ENCODE measurements around the gene GART.

DNA sequence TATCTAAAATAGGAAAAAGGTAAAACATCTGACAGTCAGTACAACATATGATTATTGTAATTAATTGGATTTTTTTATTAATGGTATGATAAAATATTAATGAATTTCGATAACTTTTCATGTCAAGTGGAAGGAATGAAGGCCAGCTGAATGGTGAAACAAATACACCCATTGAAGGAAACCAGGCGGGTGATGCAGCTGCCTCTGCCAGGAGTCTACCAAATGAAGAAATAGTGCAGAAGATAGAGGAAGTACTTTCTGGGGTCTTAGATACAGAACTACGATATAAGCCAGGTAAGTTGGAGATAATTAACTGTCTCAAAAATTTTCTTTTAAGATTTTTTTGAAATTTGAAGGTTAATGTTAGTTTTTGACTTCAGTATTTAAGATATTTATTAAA lies 4.2 kb upstream of the GART start:
- TF ChIP-seq, protein P1, sequence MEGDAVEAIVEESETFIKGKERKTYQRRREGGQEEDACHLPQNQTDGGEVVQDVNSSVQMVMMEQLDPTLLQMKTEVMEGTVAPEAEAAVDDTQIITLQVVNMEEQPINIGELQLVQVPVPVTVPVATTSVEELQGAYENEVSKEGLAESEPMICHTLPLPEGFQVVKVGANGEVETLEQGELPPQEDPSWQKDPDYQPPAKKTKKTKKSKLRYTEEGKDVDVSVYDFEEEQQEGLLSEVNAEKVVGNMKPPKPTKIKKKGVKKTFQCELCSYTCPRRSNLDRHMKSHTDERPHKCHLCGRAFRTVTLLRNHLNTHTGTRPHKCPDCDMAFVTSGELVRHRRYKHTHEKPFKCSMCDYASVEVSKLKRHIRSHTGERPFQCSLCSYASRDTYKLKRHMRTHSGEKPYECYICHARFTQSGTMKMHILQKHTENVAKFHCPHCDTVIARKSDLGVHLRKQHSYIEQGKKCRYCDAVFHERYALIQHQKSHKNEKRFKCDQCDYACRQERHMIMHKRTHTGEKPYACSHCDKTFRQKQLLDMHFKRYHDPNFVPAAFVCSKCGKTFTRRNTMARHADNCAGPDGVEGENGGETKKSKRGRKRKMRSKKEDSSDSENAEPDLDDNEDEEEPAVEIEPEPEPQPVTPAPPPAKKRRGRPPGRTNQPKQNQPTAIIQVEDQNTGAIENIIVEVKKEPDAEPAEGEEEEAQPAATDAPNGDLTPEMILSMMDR (IDR thresholded peaks at IDR 0.05 in 2 of 3, conservative IDR thresholded peaks at IDR 0.05 in 1 of 3; ENCODE audit: control insufficient read depth in 2 of 3, extremely low read depth in 1 of 3, insufficient read depth in 1 of 3, low read depth in 3 of 3, low read length in 3 of 3): no peak
- no peak for TF ChIP-seq HDAC6 (IDR thresholded peaks at IDR 0.05; ENCODE audit: unreplicated experiment)
- no peak for TF ChIP-seq SP1 (IDR thresholded peaks at IDR 0.05; ENCODE audit: low read depth, low read length)
- TF ChIP-seq, protein P2, sequence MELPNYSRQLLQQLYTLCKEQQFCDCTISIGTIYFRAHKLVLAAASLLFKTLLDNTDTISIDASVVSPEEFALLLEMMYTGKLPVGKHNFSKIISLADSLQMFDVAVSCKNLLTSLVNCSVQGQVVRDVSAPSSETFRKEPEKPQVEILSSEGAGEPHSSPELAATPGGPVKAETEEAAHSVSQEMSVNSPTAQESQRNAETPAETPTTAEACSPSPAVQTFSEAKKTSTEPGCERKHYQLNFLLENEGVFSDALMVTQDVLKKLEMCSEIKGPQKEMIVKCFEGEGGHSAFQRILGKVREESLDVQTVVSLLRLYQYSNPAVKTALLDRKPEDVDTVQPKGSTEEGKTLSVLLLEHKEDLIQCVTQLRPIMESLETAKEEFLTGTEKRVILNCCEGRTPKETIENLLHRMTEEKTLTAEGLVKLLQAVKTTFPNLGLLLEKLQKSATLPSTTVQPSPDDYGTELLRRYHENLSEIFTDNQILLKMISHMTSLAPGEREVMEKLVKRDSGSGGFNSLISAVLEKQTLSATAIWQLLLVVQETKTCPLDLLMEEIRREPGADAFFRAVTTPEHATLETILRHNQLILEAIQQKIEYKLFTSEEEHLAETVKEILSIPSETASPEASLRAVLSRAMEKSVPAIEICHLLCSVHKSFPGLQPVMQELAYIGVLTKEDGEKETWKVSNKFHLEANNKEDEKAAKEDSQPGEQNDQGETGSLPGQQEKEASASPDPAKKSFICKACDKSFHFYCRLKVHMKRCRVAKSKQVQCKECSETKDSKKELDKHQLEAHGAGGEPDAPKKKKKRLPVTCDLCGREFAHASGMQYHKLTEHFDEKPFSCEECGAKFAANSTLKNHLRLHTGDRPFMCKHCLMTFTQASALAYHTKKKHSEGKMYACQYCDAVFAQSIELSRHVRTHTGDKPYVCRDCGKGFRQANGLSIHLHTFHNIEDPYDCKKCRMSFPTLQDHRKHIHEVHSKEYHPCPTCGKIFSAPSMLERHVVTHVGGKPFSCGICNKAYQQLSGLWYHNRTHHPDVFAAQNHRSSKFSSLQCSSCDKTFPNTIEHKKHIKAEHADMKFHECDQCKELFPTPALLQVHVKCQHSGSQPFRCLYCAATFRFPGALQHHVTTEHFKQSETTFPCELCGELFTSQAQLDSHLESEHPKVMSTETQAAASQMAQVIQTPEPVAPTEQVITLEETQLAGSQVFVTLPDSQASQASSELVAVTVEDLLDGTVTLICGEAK (IDR thresholded peaks at IDR 0.05; ENCODE audit: borderline replicate concordance): no peak
- TF ChIP-seq, protein P3, sequence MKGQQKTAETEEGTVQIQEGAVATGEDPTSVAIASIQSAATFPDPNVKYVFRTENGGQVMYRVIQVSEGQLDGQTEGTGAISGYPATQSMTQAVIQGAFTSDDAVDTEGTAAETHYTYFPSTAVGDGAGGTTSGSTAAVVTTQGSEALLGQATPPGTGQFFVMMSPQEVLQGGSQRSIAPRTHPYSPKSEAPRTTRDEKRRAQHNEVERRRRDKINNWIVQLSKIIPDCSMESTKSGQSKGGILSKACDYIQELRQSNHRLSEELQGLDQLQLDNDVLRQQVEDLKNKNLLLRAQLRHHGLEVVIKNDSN (IDR thresholded peaks at IDR 0.05; ENCODE audit: borderline replicate concordance, extremely low read length, insufficient read depth, low read depth, low read length): no peak
- TF ChIP-seq FOXK2 (IDR thresholded peaks at IDR 0.05): no peak
- no peak for TF ChIP-seq POLR2AphosphoS2 (IDR thresholded peaks at IDR 0.05; ENCODE audit: low read depth, low read length)
- TF ChIP-seq, protein P4, sequence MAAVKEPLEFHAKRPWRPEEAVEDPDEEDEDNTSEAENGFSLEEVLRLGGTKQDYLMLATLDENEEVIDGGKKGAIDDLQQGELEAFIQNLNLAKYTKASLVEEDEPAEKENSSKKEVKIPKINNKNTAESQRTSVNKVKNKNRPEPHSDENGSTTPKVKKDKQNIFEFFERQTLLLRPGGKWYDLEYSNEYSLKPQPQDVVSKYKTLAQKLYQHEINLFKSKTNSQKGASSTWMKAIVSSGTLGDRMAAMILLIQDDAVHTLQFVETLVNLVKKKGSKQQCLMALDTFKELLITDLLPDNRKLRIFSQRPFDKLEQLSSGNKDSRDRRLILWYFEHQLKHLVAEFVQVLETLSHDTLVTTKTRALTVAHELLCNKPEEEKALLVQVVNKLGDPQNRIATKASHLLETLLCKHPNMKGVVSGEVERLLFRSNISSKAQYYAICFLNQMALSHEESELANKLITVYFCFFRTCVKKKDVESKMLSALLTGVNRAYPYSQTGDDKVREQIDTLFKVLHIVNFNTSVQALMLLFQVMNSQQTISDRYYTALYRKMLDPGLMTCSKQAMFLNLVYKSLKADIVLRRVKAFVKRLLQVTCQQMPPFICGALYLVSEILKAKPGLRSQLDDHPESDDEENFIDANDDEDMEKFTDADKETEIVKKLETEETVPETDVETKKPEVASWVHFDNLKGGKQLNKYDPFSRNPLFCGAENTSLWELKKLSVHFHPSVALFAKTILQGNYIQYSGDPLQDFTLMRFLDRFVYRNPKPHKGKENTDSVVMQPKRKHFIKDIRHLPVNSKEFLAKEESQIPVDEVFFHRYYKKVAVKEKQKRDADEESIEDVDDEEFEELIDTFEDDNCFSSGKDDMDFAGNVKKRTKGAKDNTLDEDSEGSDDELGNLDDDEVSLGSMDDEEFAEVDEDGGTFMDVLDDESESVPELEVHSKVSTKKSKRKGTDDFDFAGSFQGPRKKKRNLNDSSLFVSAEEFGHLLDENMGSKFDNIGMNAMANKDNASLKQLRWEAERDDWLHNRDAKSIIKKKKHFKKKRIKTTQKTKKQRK (IDR thresholded peaks at IDR 0.05; ENCODE audit: low read depth, low read length): no peak

Data from GM12878 (cell line).